GM10266 (cell line): ENCODE results near the gene ARHGAP19.

ENCODE experiments used
- DNase-seq: peaks from one replicate; pipeline ENCODE4 v3.0.0; 2012; ENCODE audit errors: extremely low spot score
- TF ChIP-seq, protein P1 (sequence below): IDR thresholded peaks from 2 replicates; pipeline ENCODE4 v1.5.1; 2012; ENCODE audit warnings: mild to moderate bottlenecking, low read depth; ENCODE audit not compliant: control insufficient read depth, insufficient read depth; ENCODE audit errors: missing control alignments

ARHGAP19 gene

DNA sequence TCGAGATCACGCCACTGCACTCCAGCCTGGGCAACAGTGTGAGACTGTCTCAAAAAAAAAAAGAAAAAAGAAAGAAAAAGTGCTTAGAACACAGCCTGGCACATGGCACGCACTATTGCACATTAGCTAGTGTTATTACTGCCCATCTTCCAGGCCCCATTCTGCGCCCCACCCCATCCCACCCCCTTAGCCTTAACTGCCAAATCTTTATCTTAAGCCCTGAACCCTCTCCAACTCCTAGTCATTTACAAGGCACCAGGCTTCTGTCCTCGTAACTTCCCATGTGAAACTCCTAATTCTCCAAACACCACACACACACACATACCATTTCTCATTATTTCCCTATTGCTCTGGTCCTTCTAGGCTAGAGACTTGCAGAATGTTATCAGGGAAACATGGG lies 37.3 kb upstream of the ARHGAP19 start:
- TF ChIP-seq, protein P1, sequence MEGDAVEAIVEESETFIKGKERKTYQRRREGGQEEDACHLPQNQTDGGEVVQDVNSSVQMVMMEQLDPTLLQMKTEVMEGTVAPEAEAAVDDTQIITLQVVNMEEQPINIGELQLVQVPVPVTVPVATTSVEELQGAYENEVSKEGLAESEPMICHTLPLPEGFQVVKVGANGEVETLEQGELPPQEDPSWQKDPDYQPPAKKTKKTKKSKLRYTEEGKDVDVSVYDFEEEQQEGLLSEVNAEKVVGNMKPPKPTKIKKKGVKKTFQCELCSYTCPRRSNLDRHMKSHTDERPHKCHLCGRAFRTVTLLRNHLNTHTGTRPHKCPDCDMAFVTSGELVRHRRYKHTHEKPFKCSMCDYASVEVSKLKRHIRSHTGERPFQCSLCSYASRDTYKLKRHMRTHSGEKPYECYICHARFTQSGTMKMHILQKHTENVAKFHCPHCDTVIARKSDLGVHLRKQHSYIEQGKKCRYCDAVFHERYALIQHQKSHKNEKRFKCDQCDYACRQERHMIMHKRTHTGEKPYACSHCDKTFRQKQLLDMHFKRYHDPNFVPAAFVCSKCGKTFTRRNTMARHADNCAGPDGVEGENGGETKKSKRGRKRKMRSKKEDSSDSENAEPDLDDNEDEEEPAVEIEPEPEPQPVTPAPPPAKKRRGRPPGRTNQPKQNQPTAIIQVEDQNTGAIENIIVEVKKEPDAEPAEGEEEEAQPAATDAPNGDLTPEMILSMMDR: no peak
- no peak for DNase-seq

- TF ChIP-seq, protein P1: no peak
- peak; percentile 42 for DNase-seq
Observed at GRCh38 chr10:97328646-97329453, 36.4 kb upstream of the ARHGAP19 start.

- DNase-seq: no peak
- TF ChIP-seq, protein P1: no peak
Observed at GRCh38 chr10:97327348-97328294, 35.2 kb upstream of the ARHGAP19 start.

DNA sequence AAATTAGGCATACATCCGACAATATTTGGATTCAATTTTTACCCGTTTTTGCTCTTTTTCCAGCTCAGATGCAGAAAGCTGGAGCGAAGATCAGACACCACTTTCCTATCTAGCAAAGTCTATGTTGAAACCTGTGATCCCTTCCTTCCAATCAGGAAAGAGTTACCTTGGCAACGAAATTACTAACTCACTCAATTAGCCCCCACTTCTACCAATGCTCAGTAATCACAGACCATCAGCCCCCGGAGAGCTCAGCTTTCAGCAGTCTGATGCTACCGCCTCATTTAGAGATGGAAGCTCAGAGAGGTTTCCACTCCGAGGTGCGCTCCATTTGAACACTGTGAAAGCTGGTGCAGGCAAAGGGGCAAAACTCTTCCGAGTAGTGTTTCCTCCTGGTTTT lies 33.3 kb upstream of the ARHGAP19 start:
- TF ChIP-seq, protein P1: no peak

GRCh38 chr10:97323501-97323900 lies 31.1 kb upstream of the ARHGAP19 start:
- TF ChIP-seq, protein P1: no peak
- DNase-seq: no peak

More for the DNA sequence above, 33.3 kb upstream of the ARHGAP19 start:
- no peak for DNase-seq

GRCh38 chr10:97321804-97322190 lies 29.4 kb upstream of the ARHGAP19 start:
- no peak for DNase-seq
- TF ChIP-seq, protein P1: no peak
